Colonic mucosa (tissue), 4 donors: ENCODE results near the gene SLC27A4. TPM values are rescaled to one million over a fixed set of nuclear protein-coding genes. Genes with fewer than 3 reads are reported as not detected.

Experiments
- DNase-seq: peaks from one replicate; pipeline ENCODE4 v3.0.0-alpha.2; 2020
- H3K27ac ChIP-seq: fragments of 200-600 bp; one replicate; pipeline ENCODE4 v1.8.0; 2021
- H3K27me3 ChIP-seq: fragments of 200-600 bp; one replicate; pipeline ENCODE4 v1.8.0; 2021
- H3K36me3 ChIP-seq: fragments of 200-600 bp; one replicate; pipeline ENCODE4 v1.8.0; 2021
- H3K4me1 ChIP-seq: fragments of 200-600 bp; one replicate; pipeline ENCODE4 v1.8.0; 2021; ENCODE audit warnings: mild to moderate bottlenecking
- H3K4me3 ChIP-seq: fragments of 200-600 bp; one replicate; pipeline ENCODE4 v1.8.0; 2021
- H3K9ac ChIP-seq, 2 donors: one replicate each; pipeline ENCODE4 v1.7.0; 2013; ENCODE audit warnings: control low read depth in 2 of 2, low read depth in 2 of 2, low read length in 2 of 2
- H3K9me3 ChIP-seq: fragments of 200-600 bp; one replicate; pipeline ENCODE4 v1.8.0; 2021
- CTCF ChIP-seq: fragments of 200-600 bp; IDR thresholded peaks from one replicate; pipeline ENCODE4 v1.8.0; 2022; ENCODE audit warnings: antibody characterized with exemption, mild to moderate bottlenecking
- intact Hi-C: fragments of 100-400 bp; cut with DNase I; formaldehyde crosslinking; loops from one replicate; pipeline ENCODE4 v1.14.1; 2022
- total RNA-seq, 2 donors: library from RNA; stranded (reverse); fragmentation: NEBNext Ultra II Directional in 1 of 2; extraction: Animal tissue kit (Norgen Biotek cat#: 25700) in 1 of 2; gene quantifications; one replicate each; pipeline ENCODE4 v1.2.1, GENCODE V29; 2021
- donor health status: healthy.
- donor health status: DM: no; HTN: no; CAD: no.
- donor health status: DM: no; HTN: no; CAD: no.

SLC27A4 gene
- total RNA-seq, 2 donors from 2014 or later: 26.8 to 68.3 TPM

DNA sequence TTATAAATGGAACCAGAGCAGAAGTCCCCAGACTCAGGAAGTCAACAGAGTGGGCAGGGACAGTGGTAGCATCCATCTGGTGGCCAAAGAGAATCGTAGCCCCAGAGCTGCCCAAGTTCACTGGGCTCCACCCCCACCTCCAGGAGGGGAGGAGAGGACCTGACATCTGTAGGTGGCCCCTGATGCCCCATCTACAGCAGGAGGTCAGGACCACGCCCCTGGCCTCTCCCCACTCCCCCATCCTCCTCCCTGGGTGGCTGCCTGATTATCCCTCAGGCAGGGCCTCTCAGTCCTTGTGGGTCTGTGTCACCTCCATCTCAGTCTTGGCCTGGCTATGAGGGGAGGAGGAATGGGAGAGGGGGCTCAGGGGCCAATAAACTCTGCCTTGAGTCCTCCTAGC lies 20.5 kb downstream of the SLC27A4 start:
- intact Hi-C loops: loop anchor here (5.0 kb wide), 1 partner anchor 51 kb away; no protein-coding TSS in a partner anchor
- Histone ChIP-seq H3K4me1 (peaks cover 4% of the 10 kb centered on the region), H3K27ac (no peak overlapping the region), H3K9me3 (no peaks in the 10 kb centered on the region), H3K36me3 (no peaks in the 10 kb centered on the region), H3K4me3 (no peak overlapping the region), H3K9ac (peak overlapping the region in 1 of 2 donors; percentile 74), H3K27me3 (no peaks in the 10 kb centered on the region)
- no peak for TF ChIP-seq CTCF
- no peak for DNase-seq

GRCh38 chr9:128361296-128361985 lies 21.1 kb downstream of the SLC27A4 start:
- no peak for TF ChIP-seq CTCF
- no peaks in the 10 kb centered on the region for H3K9me3 ChIP-seq
- peak overlapping the region; percentile 60 to 74 for H3K9ac ChIP-seq
- H3K27ac ChIP-seq: peak overlapping the region; percentile 38
- H3K4me3 ChIP-seq: peak overlapping the region; percentile 33
- no peaks in the 10 kb centered on the region for H3K27me3 ChIP-seq
- no peaks in the 10 kb centered on the region for H3K36me3 ChIP-seq
- DNase-seq: peak; percentile 34
- intact Hi-C loops: loop anchor here (5.0 kb wide), 1 partner anchor 51 kb away; no protein-coding TSS in a partner anchor
- peaks cover 4% of the 10 kb centered on the region for H3K4me1 ChIP-seq

DNA sequence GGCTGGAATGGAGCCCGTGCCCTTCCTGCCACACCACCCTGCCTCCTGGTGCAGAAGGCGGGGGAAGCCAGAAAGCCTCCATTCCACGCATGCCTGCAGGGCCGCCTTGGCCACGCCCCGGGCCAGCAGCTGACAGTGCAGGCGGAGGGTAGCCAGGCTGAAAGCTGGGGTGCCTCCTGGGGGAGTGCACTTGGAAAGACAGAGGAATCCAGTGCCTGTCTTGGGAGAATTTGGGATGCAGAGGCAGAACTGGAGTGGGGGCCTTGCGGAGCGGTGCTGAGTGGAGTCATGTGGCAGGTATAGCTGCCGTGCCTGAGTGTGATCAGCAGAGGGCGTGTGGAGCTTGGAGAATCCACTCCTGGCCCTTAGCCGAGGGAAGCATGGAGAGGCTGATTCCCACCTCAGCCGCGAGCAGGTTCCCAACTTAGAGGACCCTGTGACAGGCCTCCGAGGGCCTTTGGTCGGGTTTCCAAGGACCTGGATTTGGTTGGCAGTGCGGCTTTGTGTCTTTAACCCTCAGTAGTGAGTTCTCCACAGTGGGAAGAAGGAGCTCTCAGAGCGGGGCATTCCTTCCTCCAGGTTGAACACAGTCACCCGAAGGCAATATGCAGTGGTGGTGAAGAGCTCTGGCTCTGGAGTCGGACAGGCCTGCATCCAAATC lies 21.8 kb downstream of the SLC27A4 start:
- Histone ChIP-seq H3K36me3 (no peaks in the 10 kb centered on the region), H3K9ac (peak overlapping the region; percentile 60 to 74), H3K9me3 (no peaks in the 10 kb centered on the region), H3K4me3 (peak overlapping the region; percentile 33), H3K27ac (peak overlapping the region; percentile 38), H3K27me3 (no peaks in the 10 kb centered on the region), H3K4me1 (peaks cover 4% of the 10 kb centered on the region)
- TF ChIP-seq CTCF: peak; percentile 83
- intact Hi-C loops: loop anchor here (5.0 kb wide), 1 partner anchor 50 kb away; no protein-coding TSS in a partner anchor
- peak; percentile 88 for DNase-seq

- no peaks in the 10 kb centered on the region for H3K9me3 ChIP-seq
- H3K36me3 ChIP-seq: no peaks in the 10 kb centered on the region
- H3K27ac ChIP-seq: no peak overlapping the region
- TF ChIP-seq CTCF: no peak
- intact Hi-C loops: loop anchor here (5.0 kb wide), 1 partner anchor 50 kb away; no protein-coding TSS in a partner anchor
- no peaks in the 10 kb centered on the region for H3K27me3 ChIP-seq
- peaks cover 4% of the 10 kb centered on the region for H3K4me1 ChIP-seq
- H3K4me3 ChIP-seq: no peak overlapping the region
- DNase-seq: no peak
- H3K9ac ChIP-seq: no peak overlapping the region
These were observed 22.4 kb downstream of the SLC27A4 start for GRCh38 chr9:128362774-128363173.

- no peak overlapping the region for H3K4me3 ChIP-seq
- peak overlapping the region in 1 of 2 donors; percentile 46 for H3K9ac ChIP-seq
- no peaks in the 10 kb centered on the region for H3K27me3 ChIP-seq
- TF ChIP-seq CTCF: no peak
- DNase-seq: no peak
- H3K27ac ChIP-seq: no peak overlapping the region
- H3K36me3 ChIP-seq: no peaks in the 10 kb centered on the region
- intact Hi-C loops: no loop called here
- no peaks in the 10 kb centered on the region for H3K9me3 ChIP-seq
- peaks cover 8% of the 10 kb centered on the region for H3K4me1 ChIP-seq
These were observed 25.2 kb downstream of the SLC27A4 start for GRCh38 chr9:128365525-128365924.
